Gastrocnemius medialis (tissue), 4 donors: Measurements from ENCODE around the gene CEP72.

Experiments
- POLR2A ChIP-seq, 2 donors: fragments of 450-650 bp; IDR thresholded peaks; one replicate each; pipeline ENCODE4 v1.6.1; 2017; ENCODE audit warnings: antibody characterized with exemption in 2 of 2, mild to moderate bottlenecking in 2 of 2, moderate library complexity in 2 of 2
- TF ChIP-seq, protein P1 (sequence below), 5 experiments: fragments of 450-650 bp in 3 of 5; fragments of 200-600 bp in 2 of 5; sonication (generic) in 2 of 5; IDR thresholded peaks in 4 of 5; conservative IDR thresholded peaks in 1 of 5; 1 replicate in 4 of 5; 2 replicates in 1 of 5; pipeline ENCODE4 v1.5.1; 2016 to 2019; ENCODE audit warnings: antibody characterized with exemption in 5 of 5, mild to moderate bottlenecking in 3 of 5, moderate library complexity in 3 of 5

DNA sequence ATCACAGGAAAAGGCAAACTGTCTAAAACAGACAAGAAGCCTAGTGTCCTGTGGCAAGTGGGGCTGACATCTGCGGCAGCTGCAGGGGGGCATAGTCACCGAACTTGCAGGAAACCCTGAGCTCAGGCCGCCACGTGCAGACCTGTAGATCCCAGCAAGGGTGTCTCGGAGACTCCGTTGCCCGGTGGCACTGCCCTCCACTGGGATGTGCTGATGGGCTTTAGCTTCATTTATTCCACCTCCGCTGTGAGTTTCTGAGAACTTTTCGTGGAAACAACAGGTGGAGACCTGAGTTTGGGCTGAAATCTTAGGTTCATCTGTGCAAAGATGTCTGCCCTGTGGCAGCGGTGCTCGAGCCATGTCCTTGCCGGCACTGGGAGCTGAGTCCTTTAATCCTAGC lies 22.1 kb downstream of the CEP72 start:
- no peak for TF ChIP-seq POLR2A (IDR thresholded peaks at IDR 0.05)
- TF ChIP-seq, protein P1, sequence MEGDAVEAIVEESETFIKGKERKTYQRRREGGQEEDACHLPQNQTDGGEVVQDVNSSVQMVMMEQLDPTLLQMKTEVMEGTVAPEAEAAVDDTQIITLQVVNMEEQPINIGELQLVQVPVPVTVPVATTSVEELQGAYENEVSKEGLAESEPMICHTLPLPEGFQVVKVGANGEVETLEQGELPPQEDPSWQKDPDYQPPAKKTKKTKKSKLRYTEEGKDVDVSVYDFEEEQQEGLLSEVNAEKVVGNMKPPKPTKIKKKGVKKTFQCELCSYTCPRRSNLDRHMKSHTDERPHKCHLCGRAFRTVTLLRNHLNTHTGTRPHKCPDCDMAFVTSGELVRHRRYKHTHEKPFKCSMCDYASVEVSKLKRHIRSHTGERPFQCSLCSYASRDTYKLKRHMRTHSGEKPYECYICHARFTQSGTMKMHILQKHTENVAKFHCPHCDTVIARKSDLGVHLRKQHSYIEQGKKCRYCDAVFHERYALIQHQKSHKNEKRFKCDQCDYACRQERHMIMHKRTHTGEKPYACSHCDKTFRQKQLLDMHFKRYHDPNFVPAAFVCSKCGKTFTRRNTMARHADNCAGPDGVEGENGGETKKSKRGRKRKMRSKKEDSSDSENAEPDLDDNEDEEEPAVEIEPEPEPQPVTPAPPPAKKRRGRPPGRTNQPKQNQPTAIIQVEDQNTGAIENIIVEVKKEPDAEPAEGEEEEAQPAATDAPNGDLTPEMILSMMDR (IDR thresholded peaks at IDR 0.05 in 4 of 5, conservative IDR thresholded peaks at IDR 0.05 in 1 of 5), result no peak
